Posterior vena cava (tissue), 2 donors: ENCODE results near the gene EXOC3L4. TPM values are rescaled to one million over a fixed set of nuclear protein-coding genes. Genes with fewer than 3 reads are reported as not detected.
"Not testable (repeated sequence)": the region's sequence is repeated elsewhere in the genome, so short reads cannot be mapped to it uniquely, and the experiment has no call there.

Experiments
- DNase-seq: peaks from one replicate; pipeline ENCODE4 v3.0.0-alpha.2; 2020; ENCODE audit warnings: low spot score
- intact Hi-C, 2 donors: fragments of 100-400 bp; cut with DNase I; formaldehyde crosslinking; loops; one replicate each; pipeline versions ENCODE4 v1.14.1 to v1.14.2; 2022 to 2023
- total RNA-seq, 2 donors: library from RNA; stranded (reverse); fragmentation: NEBNext Ultra II Directional; extraction: Animal tissue kit (Norgen Biotek cat#: 25700); gene quantifications; one replicate each; pipeline ENCODE4 v1.2.1, GENCODE V29; 2021
- donor health status: DM: yes; HTN: yes; CAD: no.
- donor health status: DM: yes; HTN: yes; CAD: no.

Gene EXOC3L4
- total RNA-seq, 2 donors from 2014 or later: 1.0 to 2.5 TPM

DNA sequence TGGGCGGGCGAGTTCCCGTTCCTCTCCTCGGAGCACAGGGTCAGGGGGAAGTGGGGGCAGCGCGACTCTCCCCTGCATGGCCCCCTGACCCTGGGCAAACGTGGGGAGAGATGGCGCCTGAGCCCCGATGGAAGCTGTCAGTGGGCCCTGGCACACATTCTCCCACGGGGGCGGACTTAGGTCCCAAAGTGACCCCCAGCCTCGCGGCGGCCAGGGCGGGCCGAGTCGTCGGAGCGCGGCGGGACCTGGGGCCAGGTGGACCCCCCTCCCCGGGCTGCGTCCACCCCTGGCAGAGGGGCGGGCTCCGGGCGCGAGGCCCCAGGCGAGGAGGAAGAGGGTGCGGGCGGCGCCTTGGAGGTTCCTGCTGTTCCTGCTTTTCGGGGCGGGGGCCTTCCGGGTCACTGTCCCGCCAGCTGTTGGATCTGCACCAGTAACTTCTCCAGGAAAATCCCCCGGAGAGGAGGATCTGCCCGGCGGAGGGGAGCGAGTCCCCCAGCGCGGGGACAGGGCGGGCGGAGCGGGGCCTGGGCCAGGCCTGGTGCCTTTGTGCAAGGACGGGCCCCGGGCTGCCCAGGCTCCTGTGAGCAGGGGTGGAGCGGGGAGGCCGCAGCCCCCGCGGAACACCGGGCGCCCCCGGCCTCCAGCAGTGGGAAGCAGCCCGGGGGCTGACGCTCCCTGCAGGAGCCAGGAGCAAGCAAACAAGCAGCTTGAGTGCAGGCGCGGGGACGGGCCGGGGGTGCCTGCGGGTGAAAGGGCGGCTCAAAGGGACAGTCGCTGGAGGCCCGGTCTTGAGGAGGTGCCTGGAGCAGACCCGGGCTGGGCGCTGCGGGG, 44.0 kb downstream of the EXOC3L4 start:
- no peak for DNase-seq
- intact Hi-C loops: no loop called here

DNA sequence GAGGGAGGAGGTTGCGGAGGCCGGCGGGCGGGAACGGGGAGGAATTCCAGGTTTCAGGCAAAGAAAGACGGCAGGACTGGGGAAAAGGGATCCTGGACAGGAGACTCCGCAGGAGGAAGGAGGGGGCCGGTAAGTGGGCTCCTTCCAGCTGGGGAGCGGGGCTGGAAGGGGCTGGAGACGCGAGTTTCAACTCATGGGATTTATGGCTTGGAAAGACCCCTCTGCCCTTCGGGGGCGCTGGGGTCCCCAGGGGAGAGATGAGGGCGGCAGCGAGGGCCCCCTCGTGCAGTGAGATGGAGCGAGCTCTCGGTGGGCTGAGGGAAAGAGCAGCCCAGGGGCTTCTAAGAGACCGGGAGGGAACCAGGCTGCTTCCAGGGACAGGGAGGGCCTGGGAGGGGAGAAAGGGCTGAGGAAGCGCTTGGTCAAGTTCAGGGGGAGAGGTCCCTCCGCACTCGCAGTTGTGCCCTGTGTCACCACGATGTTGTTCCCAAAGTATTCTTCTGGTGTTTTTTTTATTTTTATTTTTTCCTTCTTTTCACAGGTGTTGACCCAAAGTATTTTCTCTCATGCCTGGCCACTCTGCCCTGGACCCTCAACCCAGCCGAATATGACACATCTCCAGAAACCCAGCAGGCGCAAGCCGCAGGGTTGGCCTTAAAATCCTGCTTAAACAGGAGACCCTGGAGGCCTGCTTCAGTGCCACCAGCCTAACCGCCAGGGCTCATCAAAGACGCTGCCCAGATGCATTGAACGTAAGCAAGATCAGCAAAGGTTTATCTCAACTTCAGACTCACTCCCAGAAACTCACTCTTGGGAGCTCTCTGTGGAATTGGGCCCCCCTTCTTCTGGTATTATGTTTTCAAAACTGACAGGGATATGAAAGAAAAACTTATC, 44.9 kb downstream of the EXOC3L4 start:
- DNase-seq: no peak
- intact Hi-C loops: no loop called here

DNA sequence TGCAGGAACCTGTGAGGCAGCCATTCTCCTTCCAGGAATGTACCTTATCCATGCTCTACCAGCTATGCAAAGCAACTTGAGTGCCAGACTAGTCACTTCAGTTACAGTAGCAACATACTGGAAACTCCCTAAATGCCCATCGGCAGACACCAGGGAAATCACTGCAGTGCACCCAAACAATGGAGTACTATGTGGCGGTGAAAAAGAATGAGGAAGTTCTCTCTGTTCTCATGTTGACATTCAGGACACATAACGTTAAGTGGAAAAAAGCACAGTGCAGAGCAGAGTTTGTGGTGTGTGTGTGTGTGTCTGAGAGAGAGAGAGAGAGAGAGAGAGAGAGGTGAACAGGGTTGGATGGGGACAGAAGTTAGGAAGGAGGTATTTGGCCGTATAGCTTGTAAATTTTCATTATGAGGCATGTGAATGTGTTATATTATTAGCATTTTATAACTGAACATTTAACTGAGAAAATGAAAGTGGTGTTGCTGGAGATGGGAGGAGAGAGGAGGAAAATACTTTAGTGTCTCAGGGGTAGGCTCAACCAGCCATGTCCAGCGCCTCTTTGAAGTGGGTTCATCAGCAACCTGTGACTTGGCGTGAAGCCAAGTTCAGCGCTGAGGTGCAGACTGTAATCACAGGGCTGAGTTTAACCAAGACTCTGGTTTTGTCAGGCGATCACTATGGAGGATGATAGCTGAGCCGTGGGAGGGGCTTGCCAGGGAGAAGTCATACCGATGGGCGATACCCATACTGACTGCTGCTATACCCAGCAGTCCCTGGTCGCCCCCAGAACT, 46.0 kb downstream of the EXOC3L4 start:
- intact Hi-C loops: no loop called here
- no peak for DNase-seq

DNA sequence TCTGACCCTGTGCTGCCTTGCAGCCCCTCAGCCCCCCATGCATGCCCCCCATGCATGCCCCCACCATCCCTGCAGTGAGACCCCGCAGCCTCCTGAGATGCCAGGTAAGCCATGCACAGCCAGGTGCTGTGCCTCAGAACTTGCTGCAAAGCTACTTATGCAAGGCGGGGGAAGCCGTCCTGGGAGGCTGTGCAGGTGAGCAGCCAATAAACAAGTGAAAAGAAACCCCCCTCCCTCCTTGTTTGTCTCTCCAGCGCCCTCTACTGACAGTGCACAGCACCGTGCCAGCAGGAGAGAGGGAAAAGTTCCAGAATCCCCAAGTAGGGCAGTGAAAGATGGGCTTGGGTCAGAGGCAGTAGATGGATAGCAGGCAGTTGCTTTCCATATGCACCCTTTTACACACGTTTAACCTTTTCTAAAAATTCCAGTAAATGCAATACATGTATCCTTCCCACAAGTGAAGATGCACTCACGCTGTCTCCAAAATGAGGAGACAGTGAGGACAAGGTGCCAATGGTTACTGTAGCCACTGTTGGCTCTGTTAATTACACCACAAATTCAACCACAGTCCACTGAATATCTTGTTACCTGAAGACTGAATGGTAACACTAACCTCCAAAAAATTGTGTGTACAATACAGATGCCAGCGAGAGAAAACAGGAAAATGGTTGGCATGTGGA, 46.7 kb downstream of the EXOC3L4 start:
- intact Hi-C loops: no loop called here
- no peak for DNase-seq

DNA sequence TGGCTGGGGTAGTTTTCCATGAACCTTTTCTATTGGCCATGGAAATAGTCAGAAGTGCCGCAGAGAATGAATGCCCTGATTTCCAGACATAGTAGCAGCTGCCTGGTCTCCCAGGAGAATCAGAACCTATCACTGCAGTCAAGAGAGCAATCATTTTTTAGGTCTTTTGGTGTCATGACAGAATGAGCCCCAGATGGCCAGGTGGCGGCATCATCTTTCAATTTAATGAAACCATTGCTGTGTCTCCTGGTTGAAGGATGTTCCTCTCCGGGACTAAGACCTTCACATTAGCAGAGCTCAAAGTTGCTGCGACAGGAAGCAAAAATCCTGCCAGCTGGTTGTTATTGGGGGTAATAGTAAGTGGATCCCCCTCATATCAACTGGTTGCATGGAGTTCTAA, 47.5 kb downstream of the EXOC3L4 start:
- intact Hi-C loops: no loop called here
- no peak for DNase-seq

DNA sequence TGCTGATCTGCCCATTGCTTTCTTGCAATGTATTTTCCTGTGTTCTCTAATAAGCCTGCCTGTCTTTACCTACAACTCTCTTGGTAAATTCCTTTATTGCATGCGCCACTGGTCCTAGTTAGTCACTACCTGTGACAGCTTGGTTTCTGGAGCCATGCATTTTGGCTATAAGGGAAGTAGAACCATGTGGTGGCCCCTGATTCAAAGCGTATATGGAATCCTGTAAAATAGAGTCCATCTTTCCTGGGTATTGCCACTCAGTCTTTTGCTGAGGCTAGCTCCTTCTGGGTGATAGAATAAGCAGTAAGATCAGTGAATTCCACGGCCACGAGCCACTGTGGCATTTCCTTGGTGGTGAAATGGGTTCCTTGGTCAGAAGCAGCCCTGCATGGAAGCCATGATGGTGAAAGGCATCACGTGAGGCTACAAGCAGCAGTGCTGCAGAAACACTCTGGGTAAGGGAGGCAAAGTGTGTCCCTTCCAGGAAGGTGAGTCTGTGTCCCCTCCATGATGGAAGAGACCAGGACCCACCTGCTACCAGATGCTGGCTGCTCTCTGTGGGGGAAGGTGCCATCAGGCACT, 48.3 kb downstream of the EXOC3L4 start:
- DNase-seq: no peak
- intact Hi-C loops: no loop called here

DNA sequence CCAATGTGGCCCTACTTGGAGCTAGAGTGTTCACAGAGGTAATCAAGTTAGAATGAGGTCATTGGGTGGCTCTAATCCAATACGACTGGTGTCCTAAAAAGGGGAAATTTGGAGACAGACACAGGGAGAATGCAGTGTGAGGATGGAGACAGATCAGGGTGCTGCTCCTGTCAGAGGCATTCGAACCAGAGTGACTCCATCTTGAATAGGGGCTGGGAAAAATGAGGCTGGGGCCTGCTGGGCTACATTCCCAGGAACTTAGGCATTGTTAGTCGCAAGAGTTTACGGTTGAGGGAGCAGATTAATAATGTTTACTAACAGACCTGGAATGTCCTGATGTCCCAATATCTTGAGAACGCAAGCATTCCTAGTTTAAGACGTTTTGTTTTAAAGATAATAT, 49.0 kb downstream of the EXOC3L4 start:
- DNase-seq: no peak
- intact Hi-C loops: no loop called here

DNA sequence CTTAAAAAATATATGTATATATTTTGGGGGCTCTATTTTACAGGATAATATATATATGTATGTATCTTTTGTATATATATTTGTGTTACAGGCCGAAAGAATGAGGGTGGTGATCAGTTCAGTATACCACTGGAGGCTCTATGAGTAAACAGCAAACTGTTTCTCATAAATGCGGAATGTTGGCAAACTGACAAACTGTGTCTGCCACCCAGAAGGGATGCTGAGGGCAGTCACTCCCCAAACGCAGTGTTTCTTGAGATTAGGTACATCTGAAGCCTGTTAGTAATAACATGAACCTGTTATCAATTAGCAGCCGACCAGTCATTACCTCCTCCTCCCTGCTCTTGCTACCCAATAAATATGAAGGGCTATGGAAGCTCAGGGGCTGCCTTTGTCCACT, 49.6 kb downstream of the EXOC3L4 start:
- DNase-seq: no peak
- intact Hi-C loops: no loop called here

DNA sequence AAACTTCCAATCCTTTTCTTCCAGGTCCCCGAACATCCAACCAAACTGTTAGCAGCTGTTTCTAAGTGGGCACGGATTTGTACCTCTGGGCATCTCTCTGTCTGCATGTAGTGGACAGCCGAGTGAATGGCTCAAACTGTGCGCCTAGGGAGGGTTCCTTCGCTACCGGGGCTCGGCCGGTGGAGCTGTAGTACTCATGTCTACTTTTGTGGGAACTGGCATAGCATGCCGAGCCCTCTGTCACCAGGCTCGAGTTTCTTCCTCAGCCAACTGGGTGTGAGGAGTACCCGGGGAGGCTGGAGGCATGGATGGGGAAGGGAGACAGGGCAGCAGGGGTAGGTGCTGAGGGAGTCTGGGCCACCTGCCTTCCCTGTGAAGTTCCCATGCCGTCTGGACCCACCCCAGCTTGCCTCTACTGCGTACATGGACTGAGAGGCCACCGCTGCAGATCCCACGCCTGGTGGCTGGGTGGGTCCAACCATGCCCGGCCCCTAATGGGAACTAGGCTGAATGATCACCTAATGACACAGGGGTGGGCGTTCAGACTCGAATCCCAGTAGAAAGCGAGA, 51.7 kb downstream of the EXOC3L4 start:
- DNase-seq: no peak
- intact Hi-C loops: no loop called here

DNA sequence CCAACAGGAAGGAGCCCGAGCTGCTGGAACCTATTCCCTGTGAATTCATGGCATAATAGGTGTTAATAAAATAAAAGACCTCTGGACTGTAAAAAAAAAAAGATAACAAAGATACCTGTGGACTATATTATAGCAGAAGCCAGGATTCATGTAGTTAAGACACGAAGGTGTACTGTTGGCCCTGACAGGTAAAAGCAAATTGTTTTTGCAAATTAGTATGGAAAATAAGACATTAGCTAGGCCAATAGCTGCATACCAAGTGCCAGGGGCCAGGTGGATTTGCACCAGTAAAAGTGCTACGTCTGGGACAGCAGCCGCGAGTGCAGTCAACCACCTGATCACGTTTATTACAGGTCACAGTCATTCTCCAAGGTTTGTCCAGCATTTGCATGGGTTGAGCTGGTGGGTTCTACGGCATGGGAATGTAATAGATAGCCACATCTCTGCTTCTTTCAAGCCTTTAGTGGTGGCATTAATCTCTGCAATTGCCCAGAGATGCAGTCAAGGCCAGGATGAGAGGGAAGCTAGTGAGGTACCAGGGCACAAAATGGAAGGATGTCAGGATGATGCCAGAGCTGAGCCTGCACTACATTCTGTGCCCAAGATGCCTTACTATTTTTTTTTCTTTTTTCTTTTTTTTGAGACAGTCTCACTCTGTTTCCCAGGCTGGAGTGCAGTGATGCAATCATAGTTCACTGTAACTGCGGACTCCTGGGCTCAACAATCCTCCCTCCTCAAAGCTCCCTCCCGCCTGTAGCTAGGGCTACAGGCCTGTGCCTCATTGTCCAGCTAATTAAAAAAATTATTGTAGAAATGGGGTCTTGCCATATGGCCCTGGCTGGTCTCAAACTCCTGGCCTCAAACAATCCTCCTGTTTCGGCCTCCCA, 55.1 kb downstream of the EXOC3L4 start:
- intact Hi-C loops: no loop called here
- no peak for DNase-seq

DNA sequence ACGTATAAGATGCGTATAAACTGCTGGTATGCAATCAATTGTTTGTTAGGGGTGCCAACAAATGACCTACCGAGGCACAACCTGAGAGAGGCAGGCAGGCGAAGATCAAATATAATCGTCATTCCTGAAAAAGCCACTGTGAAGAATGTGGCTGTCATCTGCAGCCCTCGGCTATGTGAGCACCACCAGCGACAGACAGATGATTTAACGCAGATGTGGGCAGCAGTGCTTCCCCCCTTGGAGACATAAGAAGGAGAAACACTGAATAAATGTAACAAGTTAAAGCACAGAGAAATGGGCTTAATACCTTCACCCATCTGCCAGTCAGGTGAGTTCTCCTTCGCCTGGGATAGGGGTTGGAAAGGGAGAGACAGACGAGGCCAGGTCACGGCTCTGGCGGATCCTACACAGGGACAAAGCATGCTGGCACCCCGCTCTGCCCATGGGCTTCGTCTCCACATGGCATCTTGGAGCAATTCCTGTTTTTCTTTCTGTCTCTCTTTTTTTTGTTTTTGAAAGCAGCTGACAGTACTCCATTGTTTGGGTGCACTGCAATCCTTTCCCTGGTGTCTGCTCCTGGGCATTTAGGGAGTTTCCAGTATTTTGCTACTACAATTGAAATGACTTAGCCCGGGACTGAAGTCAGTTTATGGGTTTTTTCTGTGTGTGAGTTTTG, 56.9 kb downstream of the EXOC3L4 start:
- intact Hi-C loops: no loop called here

DNA sequence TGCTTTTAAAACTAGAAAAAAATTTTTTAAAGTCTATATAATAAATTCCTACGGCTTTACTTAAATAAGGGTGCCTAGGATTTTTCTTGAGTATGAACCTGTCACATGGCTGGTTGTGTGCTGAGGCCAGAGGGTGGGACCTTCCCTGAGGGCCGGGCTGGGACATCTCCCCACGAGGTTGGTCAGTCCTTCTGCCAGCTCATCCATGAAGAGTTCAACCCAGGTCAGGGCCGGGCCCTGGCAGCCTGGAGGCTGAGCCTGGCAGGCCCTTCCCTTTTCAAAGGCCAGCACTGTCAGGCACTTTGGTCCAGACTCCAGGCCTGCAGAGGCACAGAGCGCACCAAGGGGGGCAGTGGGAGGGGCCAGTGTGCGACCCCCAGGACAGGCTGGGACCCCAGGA, 60.5 kb downstream of the EXOC3L4 start:
- peak; percentile 93 for DNase-seq
- intact Hi-C loops: no loop called here

More for the DNA sequence above, 56.9 kb downstream of the EXOC3L4 start:
- DNase-seq: no peak

DNA sequence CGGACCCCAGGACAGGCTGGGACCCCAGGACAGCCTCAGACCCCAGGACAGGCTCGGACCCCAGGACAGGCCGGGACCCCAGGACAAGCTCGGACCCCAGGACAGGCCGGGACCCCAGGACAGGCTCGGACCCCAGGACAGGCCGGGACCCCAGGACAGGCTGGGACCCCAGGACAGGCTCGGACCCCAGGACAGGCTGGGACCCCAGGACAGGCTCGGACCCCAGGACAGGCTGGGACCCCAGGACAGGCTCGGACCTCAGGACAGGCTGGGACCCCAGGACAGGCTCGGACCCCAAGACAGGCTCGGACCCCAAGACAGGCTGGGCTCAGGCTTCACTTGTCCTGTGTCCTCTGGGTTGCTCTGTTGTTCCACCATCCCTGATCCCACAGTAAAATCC, 60.9 kb downstream of the EXOC3L4 start:
- intact Hi-C loops, DNase-seq: not testable (repeated sequence)

DNA sequence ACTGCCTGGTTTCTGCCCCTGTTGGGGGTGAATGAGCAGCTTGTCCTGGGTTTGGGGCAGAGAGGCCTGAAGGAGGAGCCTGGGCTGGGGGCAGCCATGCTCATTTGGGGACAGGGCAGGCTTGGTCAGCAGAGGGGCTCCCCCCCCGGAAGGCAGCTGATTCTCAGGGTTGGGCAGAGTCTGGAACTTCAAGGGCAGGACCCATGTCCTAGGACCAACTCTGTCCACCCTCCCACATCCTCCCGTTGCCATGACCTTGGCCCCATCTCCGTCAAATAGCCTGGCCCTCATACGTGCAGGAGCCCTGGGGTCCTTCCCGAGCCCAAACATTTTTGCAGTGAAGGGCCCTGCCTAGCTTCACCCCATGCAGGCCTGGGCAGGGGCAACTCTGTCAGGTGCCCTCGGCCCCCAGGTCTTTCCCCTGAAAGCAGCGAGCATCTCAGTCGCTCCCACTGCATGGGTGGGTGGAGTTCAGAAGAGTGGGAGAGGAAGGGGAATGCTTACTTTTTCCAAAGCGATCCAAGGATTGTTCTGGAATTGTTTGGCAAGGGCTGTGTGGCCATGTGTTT, 61.4 kb downstream of the EXOC3L4 start:
- DNase-seq: no peak
- intact Hi-C loops: no loop called here

DNA sequence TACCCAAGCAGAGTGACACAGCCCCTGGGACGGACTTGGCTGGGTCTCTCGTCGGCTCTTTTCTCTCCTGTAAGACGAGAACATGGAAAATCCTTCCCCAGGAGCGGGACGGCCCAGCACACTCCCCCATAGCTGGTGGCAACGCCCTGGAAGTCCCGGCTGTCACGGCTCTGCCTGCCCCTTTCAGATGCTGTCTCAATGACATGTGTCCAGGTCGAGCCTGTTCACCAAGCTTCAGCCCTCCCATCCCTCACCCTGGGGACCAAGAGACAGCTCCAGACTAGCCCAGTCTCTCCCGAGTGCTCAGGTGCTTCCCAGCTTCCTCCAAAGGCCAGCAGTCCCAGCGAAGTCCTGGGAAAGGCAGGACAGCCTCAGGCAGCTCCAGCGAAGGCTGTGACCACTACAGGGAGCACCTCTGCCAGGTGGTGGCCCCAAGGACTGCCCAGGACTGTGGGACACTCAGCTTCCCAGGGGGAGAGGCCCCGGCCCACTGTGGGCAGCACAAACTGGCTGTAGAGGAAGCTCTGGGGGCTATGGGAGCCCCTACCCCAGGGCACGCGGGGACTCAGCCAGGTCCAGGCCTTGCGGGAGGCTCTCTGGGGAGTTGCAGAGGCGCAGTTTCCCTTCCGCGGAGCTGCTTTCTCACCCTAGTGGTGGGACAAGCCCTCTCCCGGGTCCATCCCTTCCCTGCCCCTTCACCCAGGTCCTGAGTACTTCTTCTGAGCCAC, 62.3 kb downstream of the EXOC3L4 start:
- no peak for DNase-seq
- intact Hi-C loops: no loop called here

DNA sequence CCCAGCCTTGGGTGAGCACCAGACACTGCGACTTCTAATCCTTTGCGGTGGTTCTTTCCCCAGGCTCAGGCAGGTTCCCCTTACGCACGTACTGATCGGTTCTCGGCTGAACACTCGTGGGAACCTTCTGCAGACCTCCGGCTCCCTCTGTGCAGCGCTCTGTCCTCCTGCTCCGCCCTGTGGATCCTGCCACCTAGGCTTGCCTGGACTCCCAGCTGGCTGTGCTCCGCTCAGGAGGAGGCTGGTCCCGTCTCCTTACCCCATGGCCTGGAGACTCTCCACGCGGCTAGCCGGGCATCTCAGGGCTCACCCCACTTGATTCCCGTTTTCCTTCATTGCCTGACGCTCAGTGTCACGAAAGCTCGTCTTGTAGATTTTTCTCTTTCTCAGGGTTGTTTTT, 63.4 kb downstream of the EXOC3L4 start:
- DNase-seq: no peak
- intact Hi-C loops: no loop called here
